Measurements from ENCODE around the gene KRTAP12-3. TPM values are rescaled to one million over a fixed set of nuclear protein-coding genes. Genes with fewer than 3 reads are reported as not detected.

Gene KRTAP12-3
- polyA plus RNA-seq, 1 experiment = not detected

- DNase-seq (ENCODE audit: low read depth) = no peak
- peaks cover 54% of the 10 kb centered on the region for H3K27me3 ChIP-seq (ENCODE audit: control insufficient read depth, insufficient read depth, low read length)
- POLR2A ChIA-PET = no interaction called here
These were observed 48.4 kb downstream of the KRTAP12-3 start for GRCh38 chr21:44706026-44706705.

GRCh38 chr21:44706706-44707581 is 49.2 kb downstream of the KRTAP12-3 start:
- CTCF ChIA-PET = no interaction called here
- no peak for TF ChIP-seq CTCF (IDR thresholded peaks at IDR 0.05; ENCODE audit: insufficient read depth, low read depth, low read length)
- Histone ChIP-seq H3K4me3 (ENCODE audit: low read depth, low read length) (no peak overlapping the region), H3K27me3 (ENCODE audit: control insufficient read depth, insufficient read depth, low read length) (peaks cover 55% of the 10 kb centered on the region), H3K36me3 (ENCODE audit: control insufficient read depth, insufficient read depth, low read length) (no peaks in the 10 kb centered on the region)
- POLR2A ChIA-PET = no interaction called here
- no peak for DNase-seq (ENCODE audit: low read depth)

More at GRCh38 chr21:44706026-44706705, 48.4 kb downstream of the KRTAP12-3 start:
- CTCF ChIA-PET = no interaction called here
- no peak for TF ChIP-seq CTCF (IDR thresholded peaks at IDR 0.05; ENCODE audit: insufficient read depth, low read depth, low read length)
- Histone ChIP-seq H3K36me3 (ENCODE audit: control insufficient read depth, insufficient read depth, low read length) (no peaks in the 10 kb centered on the region), H3K4me3 (ENCODE audit: low read depth, low read length) (no peak overlapping the region)

Small RNAs within 50 kb of the gene (small RNA-seq; reads per million reads assigned to genes)
- gene KRTAP12-6P (ENCODE audit: insufficient read length, low read depth, low replicate concordance) = not detected

Other genes with a start within 250 kb of the KRTAP12-3 start
- gene LRRC3, start 202.4 kb upstream of the KRTAP12-3 start, polyA plus RNA-seq (2011; rRNA removed) = 0.42 and 0.59 TPM in 2 replicates
- gene KRTAP10-1, start 117.7 kb upstream of the KRTAP12-3 start, polyA plus RNA-seq (2011; rRNA removed) = not detected in 2 replicates
- not detected in 2 replicates for gene KRTAP10-2, start 106.4 kb upstream of the KRTAP12-3 start, polyA plus RNA-seq (2011; rRNA removed)
- gene KRTAP10-3, start 99.1 kb upstream of the KRTAP12-3 start, polyA plus RNA-seq (2011; rRNA removed) = not detected in 2 replicates
- gene KRTAP10-4, start 84.2 kb upstream of the KRTAP12-3 start, polyA plus RNA-seq (2011; rRNA removed) = not detected in 2 replicates
- not detected in 2 replicates for gene KRTAP10-5, start 77.3 kb upstream of the KRTAP12-3 start, polyA plus RNA-seq (2011; rRNA removed)
- gene KRTAP10-6, start 65.4 kb upstream of the KRTAP12-3 start, polyA plus RNA-seq (2011; rRNA removed) = not detected in 2 replicates
- not detected in 2 replicates for gene KRTAP10-7, start 57.3 kb upstream of the KRTAP12-3 start, polyA plus RNA-seq (2011; rRNA removed)
- not detected in 2 replicates for gene KRTAP10-8, start 45.9 kb upstream of the KRTAP12-3 start, polyA plus RNA-seq (2011; rRNA removed)
- not detected in 2 replicates for gene KRTAP10-9, start 30.8 kb upstream of the KRTAP12-3 start, polyA plus RNA-seq (2011; rRNA removed)
- not detected in 2 replicates for gene KRTAP10-10, start 20.6 kb upstream of the KRTAP12-3 start, polyA plus RNA-seq (2011; rRNA removed)
- not detected in 2 replicates for gene KRTAP10-11, start 11.5 kb upstream of the KRTAP12-3 start, polyA plus RNA-seq (2011; rRNA removed)
- gene KRTAP12-4, start 3.3 kb upstream of the KRTAP12-3 start, polyA plus RNA-seq (2011; rRNA removed) = not detected in 2 replicates
- not detected in 2 replicates for gene KRTAP12-2, start 9.0 kb downstream of the KRTAP12-3 start, polyA plus RNA-seq (2011; rRNA removed)
- gene KRTAP12-1, start 24.2 kb downstream of the KRTAP12-3 start, polyA plus RNA-seq (2011; rRNA removed) = not detected in 2 replicates
- not detected in 2 replicates for gene KRTAP10-12, start 39.2 kb downstream of the KRTAP12-3 start, polyA plus RNA-seq (2011; rRNA removed)
- not detected in 2 replicates for gene TSPEAR, start 53.6 kb downstream of the KRTAP12-3 start, polyA plus RNA-seq (2011; rRNA removed)
- 67.6 and 93.2 TPM in 2 replicates for gene UBE2G2, start 143.9 kb downstream of the KRTAP12-3 start, polyA plus RNA-seq (2011; rRNA removed)
- 82.6 and 111 TPM in 2 replicates for gene SUMO3, start 160.1 kb downstream of the KRTAP12-3 start, polyA plus RNA-seq (2011; rRNA removed)
- 234 and 249 TPM in 2 replicates for gene PTTG1IP, start 215.8 kb downstream of the KRTAP12-3 start, polyA plus RNA-seq (2011; rRNA removed)